Tibial nerve (tissue), 4 donors: ENCODE measurements around the gene PIP5K1B. TPM values are rescaled to one million over a fixed set of nuclear protein-coding genes. Genes with fewer than 3 reads are reported as not detected.

Experiments used
- DNase-seq, 2 donors: peaks; one replicate each; pipeline ENCODE4 v3.0.0-alpha.2; 2019; ENCODE audit warnings: low spot score in 2 of 2
- H3K27ac ChIP-seq, 4 donors: fragments of 200-600 bp; sonication (generic) in 3 of 4; one replicate each; pipeline ENCODE4 v1.5.1; 2017 to 2019; ENCODE audit warnings: mild to moderate bottlenecking in 1 of 4
- H3K27me3 ChIP-seq, 2 donors: fragments of 200-600 bp; sonication (generic) in 1 of 2; one replicate each; pipeline versions ENCODE4 v1.5.1 to v1.6.0; 2017 to 2019
- H3K36me3 ChIP-seq, 3 donors: fragments of 200-600 bp; sonication (generic); one replicate each; pipeline ENCODE4 v1.5.1; 2018 to 2019
- H3K4me1 ChIP-seq, 4 donors: fragments of 200-600 bp; sonication (generic) in 3 of 4; one replicate each; pipeline ENCODE4 v1.5.1; 2017 to 2019
- H3K4me3 ChIP-seq, 4 donors: fragments of 200-600 bp; sonication (generic) in 3 of 4; one replicate each; pipeline ENCODE4 v1.5.1; 2017 to 2019; ENCODE audit warnings: mild to moderate bottlenecking in 1 of 4, moderate library complexity in 1 of 4
- H3K9me3 ChIP-seq, 4 donors: fragments of 200-600 bp; sonication (generic) in 3 of 4; one replicate each; pipeline ENCODE4 v1.5.1; 2017 to 2019
- EP300 ChIP-seq, 2 donors: sonication (generic); formaldehyde crosslinking; IDR thresholded peaks; one replicate each; pipeline ENCODE4 v1.6.1; 2017; ENCODE audit warnings: antibody characterized with exemption in 2 of 2, mild to moderate bottlenecking in 1 of 2
- POLR2A ChIP-seq, 2 donors: fragments of 450-650 bp; IDR thresholded peaks; one replicate each; pipeline ENCODE4 v1.6.1; 2017; ENCODE audit warnings: antibody characterized with exemption in 2 of 2, mild to moderate bottlenecking in 2 of 2, moderate library complexity in 2 of 2
- WGBS, 2 donors: methylation state at CpG; one replicate each; pipeline ENCODE4 v1.1.5; 2018; 5-methylcytosine and 5-hydroxymethylcytosine counted together
- total RNA-seq, 4 donors: library from RNA; depleted of rRNA; stranded (reverse); fragments of >200 nt; gene quantifications; one replicate each; pipeline ENCODE4 v1.1.0, GENCODE V29; 2016
- TF ChIP-seq, protein P1 (sequence below), 5 experiments: fragments of 200-600 bp in 3 of 5; fragments of 450-650 bp in 2 of 5; sonication (generic) in 3 of 5; IDR thresholded peaks; one replicate each; pipeline ENCODE4 v1.5.1; 2016 to 2019; ENCODE audit warnings: antibody characterized with exemption in 5 of 5, mild to moderate bottlenecking in 3 of 5, moderate library complexity in 2 of 5

The PIP5K1B gene
- total RNA-seq, 4 donors from 2014 or later: 0.20 to 6.8 (median 3.5) TPM

DNA sequence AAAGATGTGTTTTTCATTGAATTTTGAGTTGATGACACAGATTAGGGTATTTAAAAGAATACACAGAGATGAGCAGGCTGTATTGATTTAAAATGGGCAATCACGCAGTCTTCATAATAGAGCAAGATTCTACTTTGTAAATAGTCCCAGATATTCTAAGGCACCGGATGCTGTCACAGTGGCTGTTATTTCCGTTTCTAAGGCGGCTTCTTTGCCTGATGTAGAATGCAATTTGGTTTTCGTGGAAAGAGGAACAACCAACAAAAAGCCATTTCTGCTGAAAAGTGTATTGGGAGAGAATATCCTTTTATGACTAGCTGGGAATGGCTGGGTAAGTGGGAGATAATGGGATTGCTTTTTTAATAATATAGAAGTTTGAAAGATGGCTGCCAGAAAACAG, 291.4 kb downstream of the PIP5K1B start:
- WGBS, 2 donors: 59 to 64% methylated on average over 5 of the region's 5 CpGs
- Histone ChIP-seq H3K4me3 (no peak overlapping the region), H3K27ac (peak overlapping the region in 1 of 4 donors; percentile 15), H3K36me3 (no peaks in the 10 kb centered on the region), H3K4me1 (peaks cover 0 to 7% (median 0%) of the 10 kb centered on the region in 4 donors), H3K27me3 (no peaks in the 10 kb centered on the region), H3K9me3 (no peaks in the 10 kb centered on the region)
- no peak for DNase-seq
- TF ChIP-seq POLR2A (IDR thresholded peaks at IDR 0.05) (no peak), EP300 (IDR thresholded peaks at IDR 0.05) (no peak)
- TF ChIP-seq, protein P1, sequence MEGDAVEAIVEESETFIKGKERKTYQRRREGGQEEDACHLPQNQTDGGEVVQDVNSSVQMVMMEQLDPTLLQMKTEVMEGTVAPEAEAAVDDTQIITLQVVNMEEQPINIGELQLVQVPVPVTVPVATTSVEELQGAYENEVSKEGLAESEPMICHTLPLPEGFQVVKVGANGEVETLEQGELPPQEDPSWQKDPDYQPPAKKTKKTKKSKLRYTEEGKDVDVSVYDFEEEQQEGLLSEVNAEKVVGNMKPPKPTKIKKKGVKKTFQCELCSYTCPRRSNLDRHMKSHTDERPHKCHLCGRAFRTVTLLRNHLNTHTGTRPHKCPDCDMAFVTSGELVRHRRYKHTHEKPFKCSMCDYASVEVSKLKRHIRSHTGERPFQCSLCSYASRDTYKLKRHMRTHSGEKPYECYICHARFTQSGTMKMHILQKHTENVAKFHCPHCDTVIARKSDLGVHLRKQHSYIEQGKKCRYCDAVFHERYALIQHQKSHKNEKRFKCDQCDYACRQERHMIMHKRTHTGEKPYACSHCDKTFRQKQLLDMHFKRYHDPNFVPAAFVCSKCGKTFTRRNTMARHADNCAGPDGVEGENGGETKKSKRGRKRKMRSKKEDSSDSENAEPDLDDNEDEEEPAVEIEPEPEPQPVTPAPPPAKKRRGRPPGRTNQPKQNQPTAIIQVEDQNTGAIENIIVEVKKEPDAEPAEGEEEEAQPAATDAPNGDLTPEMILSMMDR (IDR thresholded peaks at IDR 0.05): no peak

DNA sequence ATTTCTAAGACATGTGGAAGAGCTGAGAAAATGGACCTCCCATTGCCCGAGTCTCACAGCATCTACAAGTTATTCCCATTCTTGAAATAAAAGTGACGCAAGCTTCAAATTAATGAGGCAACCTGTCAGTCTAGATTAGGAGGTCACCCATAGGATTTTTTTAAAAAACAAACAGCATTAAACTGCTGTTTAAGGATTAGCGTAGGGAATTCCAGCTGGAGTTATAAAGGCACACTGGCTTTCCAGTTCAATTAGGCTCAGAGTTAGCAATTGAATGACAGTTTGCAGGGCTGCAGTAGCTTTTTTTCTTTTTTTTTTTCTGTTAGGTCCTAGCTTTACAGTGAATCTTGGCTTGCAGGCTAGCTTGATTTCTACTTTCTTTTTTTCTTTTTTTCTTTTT, 292.6 kb downstream of the PIP5K1B start:
- Histone ChIP-seq H3K9me3 (no peaks in the 10 kb centered on the region), H3K4me1 (peaks cover 0 to 7% (median 0%) of the 10 kb centered on the region in 4 donors), H3K36me3 (no peaks in the 10 kb centered on the region), H3K27me3 (no peaks in the 10 kb centered on the region), H3K4me3 (no peak overlapping the region), H3K27ac (no peak overlapping the region)
- no peak for TF ChIP-seq POLR2A (IDR thresholded peaks at IDR 0.05)
- TF ChIP-seq, protein P1 (IDR thresholded peaks at IDR 0.05): no peak
- no peak for DNase-seq
- 82 to 96% methylated on average over 3 of the region's 3 CpGs for WGBS, 2 donors

DNA sequence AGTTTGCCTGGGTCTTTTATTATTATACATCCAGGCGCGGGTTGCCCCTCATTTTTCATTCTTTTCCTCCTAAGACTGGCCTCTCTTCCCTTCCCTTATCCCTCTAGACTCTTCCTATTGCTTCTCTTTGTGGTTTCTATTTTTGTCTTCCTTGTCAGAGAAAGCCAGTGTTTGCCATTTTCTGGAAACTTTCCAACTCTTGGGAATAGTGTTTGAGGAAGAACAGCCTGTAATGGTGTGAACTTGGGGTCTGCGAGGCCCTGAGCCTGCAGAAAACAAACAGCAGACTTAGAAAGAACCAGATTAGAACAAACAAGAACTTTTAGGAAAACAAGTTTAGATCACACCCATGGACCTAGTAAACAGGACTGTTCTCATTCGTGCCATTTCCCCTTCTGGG, 293.3 kb downstream of the PIP5K1B start:
- 35 to 46% methylated on average over 4 of the region's 4 CpGs for WGBS, 2 donors
- peaks cover 0 to 7% (median 0%) of the 10 kb centered on the region in 4 donors for H3K4me1 ChIP-seq
- H3K36me3 ChIP-seq: no peaks in the 10 kb centered on the region
- no peak for DNase-seq
- peak overlapping the region in 2 of 4 donors; percentile 9 to 22 for H3K27ac ChIP-seq
- H3K4me3 ChIP-seq: no peak overlapping the region
- no peaks in the 10 kb centered on the region for H3K9me3 ChIP-seq
- TF ChIP-seq, protein P1 (IDR thresholded peaks at IDR 0.05): no peak
- TF ChIP-seq EP300 (IDR thresholded peaks at IDR 0.05) (no peak), POLR2A (IDR thresholded peaks at IDR 0.05) (no peak)
- no peaks in the 10 kb centered on the region for H3K27me3 ChIP-seq

DNA sequence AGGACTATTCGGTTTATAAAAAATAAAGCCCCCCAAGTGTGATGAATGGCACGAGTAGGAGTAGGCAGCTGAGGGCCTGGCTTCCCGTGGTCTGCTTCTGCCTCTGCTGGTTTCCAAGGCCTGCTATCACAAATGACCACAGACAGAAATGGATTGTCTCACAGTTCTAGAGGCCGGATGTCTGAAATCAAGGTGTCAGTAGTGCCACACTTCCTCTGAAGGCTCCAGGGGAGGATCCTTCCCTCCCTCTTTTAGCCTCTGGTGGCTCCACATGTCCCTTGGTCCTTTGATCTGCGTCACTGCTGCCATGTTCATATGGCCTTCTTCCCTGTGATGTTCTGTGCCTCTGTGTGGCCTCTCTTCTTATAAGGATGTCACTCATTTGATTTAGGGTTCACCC, 293.8 kb downstream of the PIP5K1B start:
- Histone ChIP-seq H3K4me3 (no peak overlapping the region), H3K9me3 (no peaks in the 10 kb centered on the region), H3K36me3 (no peaks in the 10 kb centered on the region), H3K27ac (peak overlapping the region in 2 of 4 donors; percentile 9 to 22), H3K4me1 (peaks cover 0 to 7% (median 0%) of the 10 kb centered on the region in 4 donors), H3K27me3 (no peaks in the 10 kb centered on the region)
- DNase-seq: no peak
- 57 to 58% methylated on average over 5 of the region's 5 CpGs for WGBS, 2 donors
- TF ChIP-seq POLR2A (IDR thresholded peaks at IDR 0.05): no peak
- TF ChIP-seq EP300 (IDR thresholded peaks at IDR 0.05): no peak
- TF ChIP-seq, protein P1 (IDR thresholded peaks at IDR 0.05): no peak

DNA sequence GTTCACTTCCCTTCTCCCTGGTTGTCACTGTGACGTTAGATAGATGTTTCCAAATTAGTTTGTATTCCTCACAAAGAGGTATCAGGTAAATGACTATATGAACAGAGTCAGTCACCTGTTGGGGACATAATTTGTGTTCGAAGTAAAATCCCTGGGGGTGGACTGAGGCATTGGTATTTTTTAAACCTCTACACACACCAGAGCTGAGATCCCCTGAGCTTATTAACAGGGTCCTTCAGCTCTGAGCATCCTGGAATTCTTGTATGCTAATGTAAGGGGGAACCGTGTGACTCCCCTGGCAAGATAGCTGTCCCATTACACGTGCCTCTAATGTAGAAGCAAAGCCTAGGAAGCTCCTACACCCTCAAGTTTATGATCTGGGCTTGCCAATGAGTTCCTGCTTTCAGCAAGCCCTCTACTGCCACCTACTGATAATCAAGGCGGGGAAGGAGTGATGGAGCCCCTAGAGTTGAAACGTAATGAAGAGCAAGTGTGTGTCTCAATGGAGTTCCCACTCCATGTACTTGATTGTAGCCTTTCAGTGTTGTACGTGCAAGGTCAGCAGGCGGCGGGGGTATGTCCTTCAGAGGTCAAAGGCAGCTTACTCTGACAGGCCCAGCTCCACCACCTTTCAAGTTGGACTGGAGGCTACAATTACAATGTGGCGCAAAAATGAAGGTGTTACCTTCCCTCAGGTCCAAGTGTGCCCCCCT, 294.5 kb downstream of the PIP5K1B start:
- no peak overlapping the region for H3K4me3 ChIP-seq
- no peaks in the 10 kb centered on the region for H3K27me3 ChIP-seq
- TF ChIP-seq POLR2A (IDR thresholded peaks at IDR 0.05): no peak
- TF ChIP-seq, protein P1 (IDR thresholded peaks at IDR 0.05): peak; percentile 63 to 74 (median 66)
- DNase-seq: peak in 1 of 2 donors; percentile 78
- H3K9me3 ChIP-seq: no peaks in the 10 kb centered on the region
- peaks cover 0 to 7% (median 0%) of the 10 kb centered on the region in 4 donors for H3K4me1 ChIP-seq
- H3K36me3 ChIP-seq: no peaks in the 10 kb centered on the region
- WGBS, 2 donors: 34 to 38% methylated on average over 10 of the region's 10 CpGs
- no peak overlapping the region for H3K27ac ChIP-seq
